OCI-LY3 (cell line): Measurements from ENCODE around the gene NME8.
A peak's percentile ranks its signal among the peaks of the same experiment; 100 is the strongest.

Experiments used
- H2AFZ ChIP-seq: fragments of 200-600, 300-600 bp; shearing (Covaris generic); 2 replicates; pipeline ENCODE4 v1.6.0; 2014; ENCODE audit warnings: antibody characterized with exemption, low read depth, low read length
- H3K27ac ChIP-seq: fragments of 200-600, 300-600 bp; sonication (generic); 2 replicates; pipeline ENCODE4 v1.5.1; 2014; ENCODE audit warnings: mild to moderate bottlenecking, low read length, moderate library complexity, mixed read lengths
- H3K27me3 ChIP-seq: fragments of 200-600, 300-600 bp; sonication (generic); 2 replicates; pipeline ENCODE4 v1.6.1; 2014; ENCODE audit warnings: low read depth, low read length, mixed read lengths
- H3K36me3 ChIP-seq: fragments of 200-600, 300-600 bp; sonication (generic); replicated peaks from 2 replicates; pipeline ENCODE3; 2014; ENCODE audit warnings: low read depth, low read length, mixed read lengths
- H3K4me1 ChIP-seq: fragments of 300-600, 200-600 bp; sonication (generic); 2 replicates; pipeline ENCODE4 v1.6.1; 2014; ENCODE audit warnings: low read length, mixed read lengths
- H3K4me2 ChIP-seq: fragments of 200-600, 300-600 bp; sonication (generic); 2 replicates; pipeline ENCODE4 v1.6.1; 2014; ENCODE audit warnings: low read length, mixed read lengths
- H3K4me3 ChIP-seq: fragments of 300-600, 200-600 bp; sonication (generic); 2 replicates; pipeline ENCODE4 v1.5.1; 2014; ENCODE audit warnings: antibody characterized with exemption, mild to moderate bottlenecking, low read length, moderate library complexity
- H3K79me2 ChIP-seq: fragments of 300-600, 200-600 bp; shearing (Covaris generic); 2 replicates; pipeline ENCODE4 v1.6.1; 2014; ENCODE audit warnings: mild to moderate bottlenecking, low read length, mixed read lengths
- H3K9ac ChIP-seq: fragments of 300-600, 200-600 bp; shearing (Covaris generic); 2 replicates; pipeline ENCODE4 v1.6.0; 2014; ENCODE audit warnings: mild to moderate bottlenecking, low read length, moderate library complexity
- H3K9me3 ChIP-seq: fragments of 200-600, 300-600 bp; shearing (Covaris generic); 2 replicates; pipeline ENCODE4 v1.6.1; 2014; ENCODE audit warnings: low read length, mixed read lengths; ENCODE audit not compliant: insufficient read depth
- H4K20me1 ChIP-seq: fragments of 200-600, 300-600 bp; sonication (generic); 2 replicates; pipeline ENCODE4 v1.6.1; 2016; ENCODE audit warnings: low read length, mixed read lengths; ENCODE audit not compliant: insufficient read depth
- EZH2phosphoT487 ChIP-seq: fragments of 200-600 bp; shearing (Covaris generic); IDR thresholded peaks from 2 replicates; pipeline ENCODE4 v1.6.1; 2018; ENCODE audit warnings: antibody characterized with exemption, mixed run types, low read depth
- TF ChIP-seq, protein P1 (sequence below): fragments of 200-600, 300-600 bp; sonication (generic); IDR thresholded peaks from 2 replicates; pipeline ENCODE4 v1.5.1; 2014; ENCODE audit warnings: antibody characterized with exemption, low read length, low read depth

The NME8 gene

DNA sequence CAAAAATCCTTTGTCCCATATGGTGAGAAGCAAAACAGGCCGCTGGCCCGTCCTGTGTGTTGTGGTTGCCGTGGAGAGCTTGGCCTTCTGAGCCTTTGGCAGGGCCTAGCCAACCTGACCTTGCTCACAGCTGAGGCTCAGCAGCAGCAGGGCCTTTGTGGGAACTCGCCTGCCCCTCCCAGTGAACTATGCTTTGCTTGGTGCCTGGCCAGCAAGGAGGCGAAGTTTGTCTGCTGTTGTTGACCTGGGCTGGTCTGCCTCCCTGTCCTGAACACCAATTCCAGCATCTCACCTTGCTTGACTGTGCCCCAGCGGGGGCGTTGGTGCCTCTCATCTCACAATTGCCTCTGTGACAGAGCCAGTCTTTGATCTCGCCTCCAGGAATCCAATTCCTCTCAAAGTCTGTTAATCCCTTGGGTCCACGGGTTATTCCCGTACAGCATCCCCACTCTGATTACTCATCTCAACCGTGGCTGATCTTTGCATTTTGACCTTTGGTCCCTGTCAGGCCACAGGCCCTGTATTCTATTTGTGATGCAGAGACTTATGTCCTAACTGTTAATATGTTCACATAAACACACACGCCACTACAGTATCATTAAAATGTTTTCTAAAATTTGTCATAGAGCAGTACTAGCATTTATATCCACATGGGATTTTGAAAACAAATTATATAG lies 94.7 kb downstream of the NME8 start:
- TF ChIP-seq, protein P1, sequence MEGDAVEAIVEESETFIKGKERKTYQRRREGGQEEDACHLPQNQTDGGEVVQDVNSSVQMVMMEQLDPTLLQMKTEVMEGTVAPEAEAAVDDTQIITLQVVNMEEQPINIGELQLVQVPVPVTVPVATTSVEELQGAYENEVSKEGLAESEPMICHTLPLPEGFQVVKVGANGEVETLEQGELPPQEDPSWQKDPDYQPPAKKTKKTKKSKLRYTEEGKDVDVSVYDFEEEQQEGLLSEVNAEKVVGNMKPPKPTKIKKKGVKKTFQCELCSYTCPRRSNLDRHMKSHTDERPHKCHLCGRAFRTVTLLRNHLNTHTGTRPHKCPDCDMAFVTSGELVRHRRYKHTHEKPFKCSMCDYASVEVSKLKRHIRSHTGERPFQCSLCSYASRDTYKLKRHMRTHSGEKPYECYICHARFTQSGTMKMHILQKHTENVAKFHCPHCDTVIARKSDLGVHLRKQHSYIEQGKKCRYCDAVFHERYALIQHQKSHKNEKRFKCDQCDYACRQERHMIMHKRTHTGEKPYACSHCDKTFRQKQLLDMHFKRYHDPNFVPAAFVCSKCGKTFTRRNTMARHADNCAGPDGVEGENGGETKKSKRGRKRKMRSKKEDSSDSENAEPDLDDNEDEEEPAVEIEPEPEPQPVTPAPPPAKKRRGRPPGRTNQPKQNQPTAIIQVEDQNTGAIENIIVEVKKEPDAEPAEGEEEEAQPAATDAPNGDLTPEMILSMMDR: no peak
- TF ChIP-seq EZH2phosphoT487: no peak
- Histone ChIP-seq H4K20me1 (no peaks in the 10 kb centered on the region), H3K79me2 (no peaks in the 10 kb centered on the region), H3K36me3 (no peaks in the 10 kb centered on the region), H3K27ac (no peak overlapping the region), H3K9me3 (no peaks in the 10 kb centered on the region), H3K4me1 (peaks cover 13% of the 10 kb centered on the region), H2AFZ (no peak overlapping the region), H3K4me2 (no peak overlapping the region), H3K4me3 (no peak overlapping the region), H3K27me3 (peaks cover 3% of the 10 kb centered on the region; the same call in 1 of the 2 replicates), H3K9ac (no peak overlapping the region)

DNA sequence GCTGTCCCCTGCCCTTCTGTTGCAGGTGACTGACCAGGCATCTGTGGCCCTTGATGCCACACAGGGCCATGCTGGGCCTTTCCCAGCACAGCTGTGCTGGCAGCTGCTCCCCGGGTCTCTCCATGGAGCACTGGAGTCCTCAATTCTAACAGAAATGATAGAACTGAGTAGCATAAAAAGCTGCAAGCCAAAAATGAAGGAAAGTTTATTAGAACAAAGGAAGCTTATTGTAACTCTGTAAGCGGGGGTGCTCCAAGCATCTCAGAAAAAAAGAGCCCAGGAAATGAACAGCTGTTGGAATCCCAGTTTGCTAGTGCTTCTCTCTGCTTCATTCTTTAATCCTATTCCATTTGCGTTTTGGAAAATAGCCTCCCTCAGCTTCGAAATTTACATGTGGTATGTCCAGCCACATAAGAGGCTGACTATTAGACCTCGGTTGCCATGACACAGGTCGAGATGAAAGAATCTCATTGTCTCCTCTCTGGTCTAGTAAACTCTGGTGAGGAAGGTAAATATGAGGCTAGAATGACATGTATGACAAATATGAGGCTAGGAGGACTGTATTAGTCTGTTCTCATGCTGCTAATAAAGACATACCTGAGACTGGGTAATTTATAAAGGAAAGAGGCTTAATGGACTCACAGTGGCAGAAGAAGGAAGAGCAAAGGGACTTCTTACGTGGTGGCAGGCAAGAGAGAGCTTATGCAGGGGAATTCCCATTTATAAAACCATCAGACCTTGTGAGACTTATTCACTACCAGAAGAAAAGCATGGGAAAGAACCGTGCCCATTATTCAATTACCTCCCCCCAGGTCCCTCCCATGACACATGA lies 95.7 kb downstream of the NME8 start:
- Histone ChIP-seq H4K20me1 (no peaks in the 10 kb centered on the region), H3K36me3 (no peaks in the 10 kb centered on the region), H3K27ac (no peak overlapping the region), H3K79me2 (no peaks in the 10 kb centered on the region), H2AFZ (no peak overlapping the region; the same call in 1 of the 2 replicates), H3K4me3 (peak overlapping the region; percentile 25; the same call in 1 of the 2 replicates), H3K9ac (no peak overlapping the region), H3K4me1 (peaks cover 13% of the 10 kb centered on the region), H3K27me3 (peaks cover 3% of the 10 kb centered on the region; the same call in 1 of the 2 replicates), H3K9me3 (no peaks in the 10 kb centered on the region), H3K4me2 (peak overlapping the region; percentile 51; the same call in 1 of the 2 replicates)
- TF ChIP-seq EZH2phosphoT487: no peak
- TF ChIP-seq, protein P1: no peak

DNA sequence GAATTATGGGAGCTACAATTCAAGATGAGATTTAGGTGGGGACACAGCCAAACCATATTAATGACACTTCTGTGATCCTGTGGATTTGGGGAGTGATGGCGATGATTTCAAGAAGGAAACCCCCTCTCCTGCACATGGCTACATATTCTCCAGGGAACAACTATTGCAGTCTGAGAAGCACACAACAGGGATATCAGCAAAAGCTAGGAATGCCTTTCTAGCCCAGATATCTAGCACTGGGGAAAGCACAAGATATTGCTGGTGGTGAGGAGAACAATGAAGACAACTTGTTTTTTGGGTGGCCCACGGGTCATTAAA lies 96.3 kb downstream of the NME8 start:
- no peak overlapping the region for H2AFZ ChIP-seq
- H3K9me3 ChIP-seq: no peaks in the 10 kb centered on the region
- no peaks in the 10 kb centered on the region for H4K20me1 ChIP-seq
- no peaks in the 10 kb centered on the region for H3K27me3 ChIP-seq
- H3K9ac ChIP-seq: no peak overlapping the region
- peak overlapping the region; percentile 51; the same call in 1 of the 2 replicates for H3K4me2 ChIP-seq
- no peak overlapping the region for H3K27ac ChIP-seq
- peaks cover 13% of the 10 kb centered on the region for H3K4me1 ChIP-seq
- no peaks in the 10 kb centered on the region for H3K79me2 ChIP-seq
- TF ChIP-seq EZH2phosphoT487: no peak
- TF ChIP-seq, protein P1: no peak
- H3K4me3 ChIP-seq: peak overlapping the region; percentile 13; the same call in 1 of the 2 replicates
- H3K36me3 ChIP-seq: no peaks in the 10 kb centered on the region

DNA sequence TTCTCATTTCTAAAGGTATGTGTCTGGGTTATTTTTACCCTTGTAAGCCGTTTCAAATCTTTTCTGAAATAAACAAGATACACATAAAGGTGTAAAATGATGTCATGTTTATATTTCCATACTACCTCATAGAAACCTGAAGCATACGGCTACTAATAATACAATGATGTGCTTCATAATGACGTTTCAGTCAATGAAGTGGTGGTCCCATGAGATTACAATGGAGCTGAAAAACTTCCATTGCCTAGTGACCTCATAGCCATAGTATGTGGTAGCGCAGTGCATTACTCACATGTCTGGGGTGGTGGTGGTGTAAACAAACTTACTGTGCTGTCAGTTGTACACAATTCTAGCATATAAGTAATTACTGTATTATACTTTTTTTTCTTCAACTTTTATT lies 96.9 kb downstream of the NME8 start:
- Histone ChIP-seq H3K27me3 (no peaks in the 10 kb centered on the region), H4K20me1 (no peaks in the 10 kb centered on the region), H3K4me1 (peaks cover 13% of the 10 kb centered on the region), H3K36me3 (no peaks in the 10 kb centered on the region), H3K9ac (no peak overlapping the region), H3K27ac (no peak overlapping the region), H3K9me3 (no peaks in the 10 kb centered on the region), H3K79me2 (no peaks in the 10 kb centered on the region), H3K4me2 (no peak overlapping the region), H3K4me3 (no peak overlapping the region), H2AFZ (no peak overlapping the region)
- TF ChIP-seq, protein P1: no peak
- TF ChIP-seq EZH2phosphoT487: no peak
